ENCODE results near the gene LARGE2.
A peak's percentile ranks its signal among the peaks of the same experiment; 100 is the strongest.
"Not testable (repeated sequence)": the region's sequence is repeated elsewhere in the genome, so short reads cannot be mapped to it uniquely, and the experiment has no call there.

LARGE2 gene

DNA sequence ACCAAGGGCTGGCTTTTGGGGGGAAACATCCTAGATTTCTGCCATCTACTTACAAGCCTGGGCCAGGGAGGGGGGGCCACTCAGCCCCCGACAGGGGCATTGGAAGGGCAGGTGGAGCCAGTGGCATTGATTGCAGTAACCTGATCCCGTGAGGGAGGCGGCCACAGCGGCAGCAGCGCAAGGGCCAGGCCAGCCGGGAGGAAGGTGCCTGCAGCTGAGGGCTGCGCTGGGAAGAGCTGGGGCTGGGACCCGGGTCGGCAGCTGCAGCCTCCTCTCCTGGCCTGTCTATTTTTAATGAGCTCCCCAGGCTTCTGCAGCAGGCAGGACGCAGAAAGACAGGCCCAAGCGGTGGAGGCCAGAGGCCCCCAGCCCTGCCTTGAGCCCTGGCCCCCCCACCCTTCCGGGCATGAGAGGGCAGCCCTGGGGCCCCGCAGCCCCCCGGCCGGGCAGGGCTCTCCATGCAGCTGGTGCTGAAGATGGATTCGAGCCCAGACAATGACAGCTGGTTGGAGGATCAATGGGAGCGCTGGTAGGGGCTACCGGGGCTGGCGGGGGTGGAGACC is 26.0 kb upstream of the LARGE2 start:
- DNase-seq (ENCODE audit: low spot score) = no peak

DNA sequence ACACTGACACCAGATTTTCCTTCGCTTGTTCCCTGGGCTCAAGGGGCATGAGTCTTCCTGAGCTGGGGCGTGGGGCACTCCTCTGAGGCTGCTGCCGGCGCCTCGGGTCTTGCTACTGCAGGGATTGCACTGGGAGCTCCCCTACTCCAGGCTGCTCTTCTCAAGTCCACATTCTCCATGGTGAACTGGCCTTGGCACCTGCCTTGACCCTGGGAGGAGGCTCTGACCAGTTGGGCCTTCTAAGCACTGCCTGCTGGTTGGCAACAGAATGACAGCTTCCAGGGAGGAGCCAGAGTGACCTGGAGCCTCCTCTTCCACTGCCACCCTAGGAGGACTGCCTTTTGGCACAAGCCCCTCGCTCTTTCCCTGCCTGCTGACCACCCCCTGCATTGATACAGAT is 24.9 kb upstream of the LARGE2 start:
- DNase-seq (ENCODE audit: low spot score) = no peak

DNA sequence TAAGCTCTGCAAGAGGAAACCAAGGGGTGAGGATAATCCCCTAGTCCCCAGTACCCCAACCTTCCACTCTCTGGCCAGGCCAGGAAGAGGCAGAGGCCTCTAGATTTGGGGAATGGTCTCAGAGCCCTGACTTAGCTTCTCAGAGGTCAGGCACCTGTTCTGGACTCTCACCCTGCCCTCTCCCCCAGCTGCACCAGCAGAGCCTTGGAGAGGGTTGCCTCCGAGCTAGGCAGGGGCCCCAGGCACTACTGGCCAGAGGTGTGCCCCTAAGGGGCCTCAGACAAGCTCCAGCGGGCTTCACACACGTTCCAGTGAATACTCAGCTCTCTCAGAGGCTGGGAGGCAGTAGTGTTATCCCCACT is 23.4 kb upstream of the LARGE2 start:
- no peak for DNase-seq (ENCODE audit: low spot score)

DNA sequence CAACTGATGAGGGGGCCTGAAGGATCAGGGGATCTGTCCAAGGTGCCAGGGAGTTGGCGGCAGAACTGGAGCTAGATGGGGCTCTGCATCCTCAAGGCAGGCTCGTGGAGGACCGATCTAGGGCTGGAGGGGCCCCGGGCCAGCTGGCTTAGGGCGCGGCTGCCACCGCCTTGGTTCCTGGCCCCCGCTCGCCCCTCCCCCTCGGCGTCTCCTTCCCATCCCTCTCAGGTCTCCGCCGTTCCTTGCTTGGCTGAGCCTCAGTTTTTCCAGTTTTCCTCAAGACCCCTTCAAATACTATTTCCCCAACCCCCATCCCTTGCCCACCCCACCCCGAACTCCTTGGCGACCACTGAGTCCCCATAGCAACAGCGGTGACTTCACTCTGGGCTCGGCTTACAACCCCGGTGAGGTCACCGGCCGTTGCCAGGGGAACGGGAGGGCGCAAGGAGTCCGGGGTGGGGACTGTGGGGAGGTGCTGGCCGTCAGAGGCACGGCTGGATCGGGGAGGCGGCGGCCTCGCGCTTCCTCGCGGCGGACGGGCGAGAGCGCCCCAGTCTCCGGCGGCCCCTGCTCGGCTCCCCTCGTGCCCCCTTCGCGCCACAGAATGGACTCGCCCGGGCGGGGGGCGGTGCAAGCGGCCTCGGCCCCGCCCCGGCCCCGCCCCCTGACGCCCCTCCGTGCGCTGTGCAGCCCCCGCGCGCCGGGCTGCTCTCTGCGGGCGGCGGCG is 22.8 kb upstream of the LARGE2 start:
- peak; percentile 7 for DNase-seq (ENCODE audit: low spot score)

DNA sequence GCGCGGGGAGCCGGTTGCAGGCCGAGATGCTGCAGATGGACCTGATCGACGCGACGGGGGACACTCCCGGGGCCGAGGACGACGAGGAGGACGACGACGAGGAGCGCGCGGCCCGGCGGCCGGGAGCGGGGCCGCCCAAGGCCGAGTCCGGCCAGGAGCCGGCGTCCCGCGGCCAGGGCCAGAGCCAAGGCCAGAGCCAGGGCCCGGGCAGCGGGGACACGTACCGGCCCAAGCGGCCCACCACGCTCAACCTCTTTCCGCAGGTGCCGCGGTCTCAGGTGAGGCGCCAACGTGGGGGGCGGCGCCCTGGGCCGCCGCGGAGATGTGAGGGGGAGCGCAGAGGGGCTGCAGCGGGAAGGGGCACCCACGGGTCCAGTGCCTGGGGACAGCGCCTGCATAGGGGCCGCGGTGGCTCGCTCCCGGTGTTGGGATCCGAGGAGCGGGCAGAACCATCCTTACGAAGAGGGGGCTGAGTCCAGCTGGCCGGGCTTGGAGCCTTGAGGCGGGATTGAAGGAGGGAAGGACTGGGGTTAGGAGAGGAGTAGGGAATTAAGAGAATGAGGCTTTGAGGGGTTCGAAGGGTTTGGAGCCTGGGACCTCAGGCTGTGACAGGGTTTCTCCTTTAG is 22.2 kb upstream of the LARGE2 start:
- not testable (repeated sequence) for DNase-seq (ENCODE audit: low spot score)

DNA sequence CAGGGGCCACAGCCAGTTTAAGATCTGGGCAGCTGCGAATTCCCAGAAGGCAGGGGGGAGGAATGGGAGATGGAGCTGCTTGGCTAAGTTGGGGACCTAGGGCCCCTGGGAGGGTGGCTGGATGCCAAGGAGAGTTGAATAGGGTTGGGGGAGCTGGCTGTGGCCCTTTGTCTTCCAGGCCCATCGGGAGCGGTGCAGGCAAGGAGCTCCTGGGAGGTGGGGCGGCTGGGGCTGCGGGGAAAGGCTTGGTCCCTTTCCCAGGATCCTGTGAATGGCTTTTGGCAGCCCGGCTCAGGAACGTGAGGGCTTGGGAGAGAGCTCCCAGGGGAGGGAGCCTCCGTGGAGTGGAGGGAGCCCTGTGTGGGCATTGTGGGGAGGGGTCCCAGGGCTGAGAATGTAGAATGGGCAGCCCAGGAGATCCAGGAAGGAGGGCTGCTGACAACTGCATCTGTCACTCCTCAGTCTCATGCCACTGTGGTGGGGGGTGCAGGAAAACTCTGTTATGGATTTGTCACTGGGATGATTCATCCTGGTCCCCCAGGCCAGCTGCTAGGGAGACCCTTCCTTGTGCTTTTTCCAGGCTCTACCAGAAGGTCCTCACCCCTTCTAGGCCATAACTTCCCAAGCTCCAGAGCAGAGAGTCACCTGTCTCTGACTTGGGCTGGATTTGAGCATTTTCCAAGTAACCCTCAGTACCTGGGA is 21.4 kb upstream of the LARGE2 start:
- DNase-seq (ENCODE audit: low spot score) = no peak

GRCh38 chr11:45901626-45902025 is 20.8 kb upstream of the LARGE2 start:
- no peak for DNase-seq (ENCODE audit: low spot score)

DNA sequence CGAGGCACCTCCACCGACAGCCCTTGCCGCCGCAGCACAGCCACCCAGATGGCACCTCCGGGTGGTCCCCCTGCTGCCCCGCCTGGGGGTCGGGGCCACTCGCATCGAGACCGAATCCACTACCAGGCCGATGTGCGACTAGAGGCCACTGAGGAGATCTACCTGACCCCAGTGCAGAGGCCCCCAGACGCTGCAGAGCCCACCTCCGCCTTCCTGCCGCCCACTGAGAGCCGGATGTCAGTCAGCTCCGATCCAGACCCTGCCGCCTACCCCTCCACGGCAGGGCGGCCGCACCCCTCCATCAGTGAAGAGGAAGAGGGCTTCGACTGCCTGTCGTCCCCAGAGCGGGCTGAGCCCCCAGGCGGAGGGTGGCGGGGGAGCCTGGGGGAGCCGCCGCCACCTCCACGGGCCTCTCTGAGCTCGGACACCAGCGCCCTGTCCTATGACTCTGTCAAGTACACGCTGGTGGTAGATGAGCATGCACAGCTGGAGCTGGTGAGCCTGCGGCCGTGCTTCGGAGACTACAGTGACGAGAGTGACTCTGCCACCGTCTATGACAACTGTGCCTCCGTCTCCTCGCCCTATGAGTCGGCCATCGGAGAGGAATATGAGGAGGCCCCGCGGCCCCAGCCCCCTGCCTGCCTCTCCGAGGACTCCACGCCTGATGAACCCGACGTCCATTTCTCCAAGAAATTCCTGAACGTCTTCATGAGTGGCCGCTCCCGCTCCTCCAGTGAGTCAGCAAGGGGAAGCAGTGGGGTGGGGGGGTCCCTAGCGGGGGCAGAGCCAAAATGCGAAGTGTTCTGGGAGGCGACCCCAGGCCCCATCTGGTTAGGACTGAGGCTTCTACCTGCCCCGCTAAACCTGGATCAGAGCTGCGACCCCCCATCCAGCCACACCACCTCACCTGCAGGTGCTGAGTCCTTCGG is 19.7 kb upstream of the LARGE2 start:
- DNase-seq (ENCODE audit: low spot score) = no peak

DNA sequence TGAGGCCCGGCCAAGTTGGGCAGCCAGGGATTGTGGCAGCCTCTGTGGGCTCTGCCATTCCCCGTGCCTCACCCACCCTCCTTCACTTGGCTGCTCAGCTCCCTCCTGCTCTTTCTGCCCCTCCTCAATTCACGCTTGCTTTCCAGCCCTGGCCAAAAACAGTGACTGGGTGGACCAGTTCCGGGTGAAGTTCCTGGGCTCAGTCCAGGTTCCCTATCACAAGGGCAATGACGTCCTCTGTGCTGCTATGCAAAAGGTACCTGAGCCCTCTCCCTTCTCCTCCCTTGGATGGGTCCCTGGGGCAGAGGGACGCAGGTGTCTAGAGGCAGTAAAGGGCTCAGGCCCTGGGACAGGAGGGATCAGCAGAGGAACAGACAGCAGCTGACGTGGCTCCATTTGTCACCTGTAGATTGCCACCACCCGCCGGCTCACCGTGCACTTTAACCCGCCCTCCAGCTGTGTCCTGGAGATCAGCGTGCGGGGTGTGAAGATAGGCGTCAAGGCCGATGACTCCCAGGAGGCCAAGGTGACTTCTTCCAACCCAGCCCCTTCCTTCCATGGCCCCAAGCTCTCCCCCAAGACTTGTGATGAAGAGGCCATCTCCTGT is 18.0 kb upstream of the LARGE2 start:
- no peak for DNase-seq (ENCODE audit: low spot score)

DNA sequence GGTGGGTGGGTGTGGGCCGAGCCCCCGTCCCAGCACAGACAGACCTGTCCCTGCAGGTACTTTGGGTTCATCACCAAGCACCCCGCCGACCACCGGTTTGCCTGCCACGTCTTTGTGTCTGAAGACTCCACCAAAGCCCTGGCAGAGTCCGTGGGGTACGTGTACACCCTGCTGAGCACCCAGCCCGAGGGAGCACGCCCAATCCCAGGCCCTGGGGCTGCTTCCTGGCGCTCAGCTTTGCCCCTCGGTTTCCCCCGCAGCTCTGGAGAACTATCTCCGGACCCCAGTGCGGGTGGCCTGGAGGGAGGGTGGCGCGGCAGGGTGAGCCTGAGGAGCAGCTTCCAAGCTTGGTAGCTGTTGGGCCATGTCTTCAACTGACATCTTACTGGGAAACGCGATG is 17.4 kb upstream of the LARGE2 start:
- no peak for DNase-seq (ENCODE audit: low spot score)

DNA sequence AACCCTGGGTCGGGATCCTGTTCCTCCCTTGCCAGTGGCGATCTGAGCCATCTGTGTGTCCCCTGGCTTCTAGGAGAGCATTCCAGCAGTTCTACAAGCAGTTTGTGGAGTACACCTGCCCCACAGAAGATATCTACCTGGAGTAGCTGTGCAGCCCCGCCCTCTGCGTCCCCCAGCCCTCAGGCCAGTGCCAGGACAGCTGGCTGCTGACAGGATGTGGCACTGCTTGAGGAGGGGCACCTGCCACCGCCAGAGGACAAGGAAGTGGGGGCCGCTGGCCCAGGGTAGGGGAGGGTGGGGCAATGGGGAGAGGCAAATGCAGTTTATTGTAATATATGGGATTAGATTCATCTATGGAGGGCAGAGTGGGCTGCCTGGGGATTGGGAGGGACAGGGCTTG is 16.9 kb upstream of the LARGE2 start:
- DNase-seq (ENCODE audit: low spot score) = not testable (repeated sequence)

DNA sequence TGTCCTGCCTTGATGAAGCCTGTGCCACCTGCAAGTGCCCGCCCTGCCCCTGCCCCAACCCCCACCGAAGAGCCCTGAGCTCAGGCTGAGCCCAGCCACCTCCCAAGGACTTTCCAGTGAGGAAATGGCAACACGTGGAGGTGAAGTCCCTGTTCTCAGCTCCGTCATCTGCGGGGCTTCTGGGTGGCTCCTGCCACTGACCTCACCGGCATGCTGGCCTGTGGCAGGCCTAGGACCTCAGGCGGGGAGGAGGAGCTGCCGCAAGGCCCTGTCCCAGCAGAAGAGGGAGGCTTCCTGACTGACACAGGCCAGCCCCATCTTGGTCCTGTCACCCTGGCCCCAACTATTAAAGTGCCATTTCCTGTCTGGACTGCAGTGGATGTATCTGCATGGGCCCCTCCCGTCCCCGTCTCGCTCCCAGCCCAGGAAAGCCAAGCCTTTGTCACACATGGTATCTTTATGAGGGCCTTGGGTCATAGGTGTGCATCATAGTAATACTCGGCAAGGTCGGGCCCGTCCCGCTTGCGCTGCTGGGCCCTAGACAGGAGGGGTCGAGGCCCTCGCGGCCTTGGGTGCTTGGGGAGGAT is 16.3 kb upstream of the LARGE2 start:
- no peak for DNase-seq (ENCODE audit: low spot score)

- no peak for DNase-seq (ENCODE audit: low spot score)
Observed at GRCh38 chr11:45906965-45907611, 15.4 kb upstream of the LARGE2 start, which contains the start of gene FREY1. Gene FREY1, minus strand, starts transcription at chr11:45907271. Its CDS starts 26 bp downstream, at chr11:45907245.

- DNase-seq (ENCODE audit: low spot score) = no peak
Observed at GRCh38 chr11:45907911-45908370, 14.5 kb upstream of the LARGE2 start.

DNA sequence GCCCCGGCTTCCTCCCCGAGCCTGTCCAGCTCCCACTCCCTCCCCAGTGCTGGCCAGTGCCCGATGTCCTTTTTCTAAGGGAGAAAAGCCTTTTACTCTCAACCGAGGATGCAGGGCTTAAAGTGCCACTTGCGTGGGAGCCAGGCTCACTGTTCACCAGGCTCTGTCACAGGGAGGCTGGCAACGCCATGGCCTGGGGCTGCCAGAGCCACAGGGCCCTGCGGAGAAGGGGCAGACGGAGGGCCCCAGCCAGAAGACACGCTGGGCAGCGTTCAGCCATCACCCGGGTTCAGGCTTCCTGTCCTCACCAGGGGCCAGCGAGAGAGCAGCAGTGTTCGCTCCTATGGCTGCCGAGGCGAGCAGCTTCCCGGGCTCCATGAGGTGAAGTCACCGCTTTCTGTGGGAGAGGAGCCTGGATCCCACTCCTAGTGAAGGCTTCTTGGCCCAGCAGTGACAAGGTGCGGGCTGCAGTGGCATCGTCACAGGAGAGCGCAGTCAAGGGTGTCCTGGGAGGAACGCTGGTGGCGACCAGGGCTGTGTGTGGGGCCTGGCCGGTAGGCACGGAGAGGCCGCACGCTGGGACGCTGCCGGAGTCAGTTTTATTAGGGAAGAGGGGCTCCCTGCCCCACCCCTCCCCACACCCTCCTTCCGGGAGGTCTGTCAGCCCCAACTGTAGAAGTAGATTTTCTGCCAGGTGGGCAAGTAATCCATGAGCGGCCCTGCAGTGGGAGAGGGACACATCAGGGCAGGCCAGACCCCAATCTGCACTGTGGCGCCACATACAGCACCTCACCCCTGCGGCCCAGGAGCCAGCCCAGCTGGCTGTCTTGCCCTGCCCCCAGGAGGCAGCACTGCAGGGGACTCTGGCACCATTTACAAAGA is 12.6 kb upstream of the LARGE2 start:
- no peak for DNase-seq (ENCODE audit: low spot score)

DNA sequence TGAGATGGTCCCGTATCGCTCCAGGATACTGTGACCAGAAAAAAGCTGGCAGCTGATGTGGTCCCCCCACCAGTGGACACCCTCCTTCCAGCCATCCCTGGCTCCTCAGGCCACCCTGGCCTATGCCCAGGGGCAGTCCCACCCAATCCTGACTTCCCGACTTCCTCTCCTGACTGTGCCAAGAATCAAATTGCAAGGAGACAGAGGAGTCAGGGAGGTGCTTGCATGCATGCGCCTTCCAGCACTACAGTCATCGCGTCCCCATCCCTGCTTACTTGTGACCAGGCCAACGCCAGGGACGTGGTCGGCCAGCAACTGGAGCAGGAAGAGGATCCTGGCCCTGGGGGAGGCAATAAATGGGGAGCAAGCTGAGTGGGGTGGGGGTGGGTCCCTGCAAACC is 11.8 kb upstream of the LARGE2 start:
- no peak for DNase-seq (ENCODE audit: low spot score)

- DNase-seq (ENCODE audit: low spot score) = no peak
Observed at GRCh38 chr11:45913514-45913913, 8.9 kb upstream of the LARGE2 start.

DNA sequence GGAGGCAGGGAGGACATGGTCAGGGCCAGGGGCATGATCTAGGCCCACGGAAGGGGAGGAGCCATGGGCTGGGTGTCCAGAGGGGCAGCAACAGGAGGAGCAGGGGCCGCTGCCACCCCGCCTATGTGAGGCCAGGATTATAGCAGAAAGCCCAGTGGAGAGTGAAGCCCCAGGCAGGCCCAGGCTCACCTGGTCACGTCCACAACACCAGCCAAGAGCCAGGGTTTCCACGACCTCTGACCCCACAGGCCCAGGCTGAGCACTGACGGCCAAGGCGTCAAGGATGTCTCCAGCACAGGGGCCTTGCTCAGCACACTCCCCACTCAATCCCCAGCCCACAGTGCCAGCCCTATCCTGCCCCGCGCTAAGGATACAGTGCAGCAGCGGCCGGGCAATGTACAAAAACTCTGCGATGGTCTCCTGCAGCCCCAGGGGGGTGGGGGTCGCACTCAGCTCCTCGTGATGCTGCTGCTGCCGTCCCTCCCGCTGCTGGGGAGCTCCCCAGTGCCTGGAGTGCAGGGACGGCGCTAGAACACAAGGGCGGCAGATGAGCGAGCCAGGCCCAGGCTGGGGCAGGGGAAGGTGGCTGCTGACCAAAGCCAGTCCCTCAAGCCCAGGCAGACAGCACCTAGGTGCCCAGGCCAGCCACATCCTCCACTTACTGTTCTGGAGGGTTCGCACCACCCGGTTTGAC is 8.4 kb upstream of the LARGE2 start:
- no peak for DNase-seq (ENCODE audit: low spot score)

DNA sequence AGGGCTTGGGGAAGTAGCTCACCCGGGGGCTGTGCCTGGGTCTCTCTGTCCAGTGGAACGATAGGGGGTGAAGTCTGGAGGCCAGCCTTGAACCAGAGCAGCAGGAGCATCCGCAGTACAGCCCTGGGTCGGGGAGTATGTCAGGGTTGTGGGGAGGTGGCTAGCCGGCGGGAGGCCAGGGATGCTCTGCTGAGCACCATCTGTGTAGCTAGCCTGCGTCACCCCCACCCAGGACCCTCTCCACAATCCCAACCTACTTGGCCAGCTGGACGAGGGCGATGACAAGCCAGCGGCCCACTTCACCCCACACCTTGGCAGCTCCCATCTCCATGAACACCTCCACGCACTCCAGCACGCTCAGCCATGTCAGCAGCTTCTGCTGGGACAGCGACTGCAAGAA is 7.0 kb upstream of the LARGE2 start:
- DNase-seq (ENCODE audit: low spot score) = no peak

All from RKO (cell line).